Activated naive CD8-positive, alpha-beta T cell treated with anti-CD3 and anti-CD28 coated beads, Interleukin-2, amount 10 ng/mL, durations not matched to agents 7 days and 5 days (primary cell): Measurements from ENCODE around the gene SHISA7. TPM values are rescaled to one million over a fixed set of nuclear protein-coding genes. Genes with fewer than 3 reads are reported as not detected.
"Not testable (repeated sequence)": the region's sequence is repeated elsewhere in the genome, so short reads cannot be mapped to it uniquely, and the experiment has no call there.

Experiments
- ATAC-seq: fragments of 150-1000 bp; cut with Tn5 transposase; one replicate; pipeline ENCODE4 v1.10.0; 2021; ENCODE audit warnings: low read depth, moderate library complexity
- POLR2A ChIA-PET: fragments of 350-600 bp; sonication (Branson Sonifier 250); formaldehyde crosslinking; loops from one replicate; lab custom pipeline; 2021; ENCODE audit warnings: antibody characterized with exemption; lab: Charles Lee
- DNase-seq: peaks from one replicate; pipeline ENCODE4 v3.0.0; 2021
- H3K27ac Mint-ChIP-seq: one replicate; pipeline ENCODE4 v1.8.0; 2022; ENCODE audit warnings: mild to moderate bottlenecking, mixed read lengths
- H3K27me3 Mint-ChIP-seq: one replicate; pipeline ENCODE4 v1.8.0; 2022; ENCODE audit warnings: mild to moderate bottlenecking, moderate library complexity, mixed read lengths
- H3K36me3 Mint-ChIP-seq: one replicate; pipeline ENCODE4 v1.8.0; 2021; ENCODE audit warnings: mild to moderate bottlenecking, mixed read lengths
- H3K4me1 Mint-ChIP-seq: one replicate; pipeline ENCODE4 v1.8.0; 2021; ENCODE audit warnings: mixed read lengths
- H3K4me3 Mint-ChIP-seq: one replicate; pipeline ENCODE4 v1.8.0; 2022; ENCODE audit warnings: mild to moderate bottlenecking, moderate library complexity, mixed read lengths
- H3K9me3 Mint-ChIP-seq: one replicate; pipeline ENCODE4 v1.8.0; 2021; ENCODE audit warnings: mixed read lengths
- total RNA-seq, 2 experiments: library from RNA; stranded (reverse); gene quantifications; one replicate each; pipeline ENCODE4 v1.2.3, GENCODE V29; 2021

The SHISA7 gene
- total RNA-seq, 2 experiments from 2014 or later, result not detected

DNA sequence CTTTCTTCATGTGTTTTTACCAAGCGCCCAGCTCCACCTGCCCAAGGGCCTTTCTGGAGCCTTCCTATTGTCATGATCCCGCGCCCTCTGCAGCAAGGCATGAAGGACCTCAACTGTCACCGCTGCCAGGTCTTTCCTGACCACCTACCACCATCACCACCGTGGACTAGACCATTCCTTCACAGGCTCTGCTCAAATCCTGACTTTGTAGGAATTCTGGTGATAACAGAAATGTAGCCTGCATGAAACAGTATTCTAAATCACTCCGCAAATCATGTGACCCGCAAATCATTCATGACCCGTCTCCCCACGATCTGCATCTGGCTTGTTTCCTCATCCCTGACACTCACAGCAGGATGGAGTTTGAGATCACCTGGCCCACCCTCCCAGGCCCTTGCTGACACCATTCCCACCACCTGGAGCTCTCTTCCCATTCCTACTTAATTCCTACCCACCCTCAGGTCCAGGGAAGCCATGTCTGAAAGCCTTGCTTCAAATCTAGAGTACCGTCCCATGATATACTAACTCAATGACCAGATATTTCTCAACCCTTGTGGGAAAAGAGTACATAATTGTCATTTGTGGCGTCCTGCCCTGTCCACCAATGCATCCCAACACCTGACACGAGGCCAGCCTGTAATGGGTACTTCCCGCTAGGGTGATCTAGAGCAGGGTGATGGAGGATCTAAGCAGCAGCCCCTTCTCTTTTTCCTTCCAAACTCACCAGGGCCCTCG is 36.8 kb downstream of the SHISA7 start:
- peaks cover 46% of the 10 kb centered on the region for H3K36me3 Mint-ChIP-seq
- H3K9me3 Mint-ChIP-seq, result peaks cover 12% of the 10 kb centered on the region
- H3K27me3 Mint-ChIP-seq, result no peaks in the 10 kb centered on the region
- H3K27ac Mint-ChIP-seq, result peak overlapping the region; percentile 99
- POLR2A ChIA-PET, result interaction anchor here (1.0 to 12.9 kb wide), 9 partner anchors 15 to 151 kb away, joined by 3 to 211 read pairs (median 11); partner anchors contain the start of genes NAT14, RPL28, TMEM238 and ZNF628
- DNase-seq, result no peak
- no peak for ATAC-seq
- peak overlapping the region; percentile 95 for H3K4me3 Mint-ChIP-seq
- H3K4me1 Mint-ChIP-seq, result peaks cover 36% of the 10 kb centered on the region

DNA sequence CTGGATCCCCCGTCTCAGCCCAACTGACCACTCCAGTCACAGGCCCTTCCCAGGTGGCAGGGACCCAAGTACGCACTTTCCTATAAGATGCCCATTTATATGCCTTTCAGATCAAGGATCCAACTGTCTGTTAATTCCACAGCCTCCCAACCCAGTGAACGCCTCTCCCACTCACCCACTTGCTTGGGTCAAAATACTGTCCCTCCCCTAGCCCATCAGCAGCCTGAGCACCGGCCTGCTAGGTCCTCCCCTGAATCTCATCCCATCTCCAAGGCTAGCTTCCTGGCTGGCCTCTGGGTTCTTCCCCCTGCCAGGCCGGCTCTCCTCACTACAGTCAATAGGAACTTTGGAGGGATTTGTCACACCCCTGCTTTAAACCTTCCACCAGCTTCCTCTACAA is 37.5 kb downstream of the SHISA7 start:
- peaks cover 48% of the 10 kb centered on the region for H3K36me3 Mint-ChIP-seq
- peak overlapping the region; percentile 95 for H3K4me3 Mint-ChIP-seq
- POLR2A ChIA-PET, result interaction anchor here (1.5 to 12.9 kb wide), 5 partner anchors 15 to 151 kb away, joined by 3 to 211 read pairs (median 43); partner anchors contain the start of genes RPL28 and TMEM238
- peaks cover 11% of the 10 kb centered on the region for H3K9me3 Mint-ChIP-seq
- peak overlapping the region; percentile 99 for H3K27ac Mint-ChIP-seq
- H3K27me3 Mint-ChIP-seq, result no peaks in the 10 kb centered on the region
- ATAC-seq (no peak), DNase-seq (no peak)
- peaks cover 36% of the 10 kb centered on the region for H3K4me1 Mint-ChIP-seq

DNA sequence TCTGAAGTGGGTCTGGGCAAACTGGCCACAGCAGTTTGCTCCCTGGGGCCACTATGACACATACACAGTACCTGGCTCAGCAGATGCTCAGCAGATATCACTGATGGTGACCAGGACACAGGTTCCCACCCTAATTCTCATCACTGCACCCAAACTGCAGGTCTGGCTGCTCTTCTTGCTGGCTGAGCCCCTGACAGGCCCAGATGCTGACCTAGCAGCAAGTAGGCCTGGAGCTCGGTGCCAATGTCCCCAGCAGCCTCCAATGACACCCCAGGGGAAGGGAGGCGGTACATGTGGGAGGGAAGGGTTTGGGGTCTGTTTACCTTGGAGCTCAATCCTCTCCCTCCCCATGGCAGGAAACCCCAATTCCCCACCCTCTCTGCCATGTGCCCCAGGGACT is 40.6 kb downstream of the SHISA7 start:
- Mint-ChIP-seq H3K27ac (no peak overlapping the region), H3K36me3 (peaks cover 42% of the 10 kb centered on the region), H3K27me3 (no peaks in the 10 kb centered on the region), H3K4me1 (peaks cover 35% of the 10 kb centered on the region), H3K4me3 (no peak overlapping the region), H3K9me3 (no peaks in the 10 kb centered on the region)
- no peak for DNase-seq
- ATAC-seq, result no peak
- POLR2A ChIA-PET, result interaction anchor here (2.1 to 12.9 kb wide), 2 partner anchors 12 to 19 kb away, joined by 7 to 211 read pairs; partner anchors contain the start of genes RPL28 and TMEM238

DNA sequence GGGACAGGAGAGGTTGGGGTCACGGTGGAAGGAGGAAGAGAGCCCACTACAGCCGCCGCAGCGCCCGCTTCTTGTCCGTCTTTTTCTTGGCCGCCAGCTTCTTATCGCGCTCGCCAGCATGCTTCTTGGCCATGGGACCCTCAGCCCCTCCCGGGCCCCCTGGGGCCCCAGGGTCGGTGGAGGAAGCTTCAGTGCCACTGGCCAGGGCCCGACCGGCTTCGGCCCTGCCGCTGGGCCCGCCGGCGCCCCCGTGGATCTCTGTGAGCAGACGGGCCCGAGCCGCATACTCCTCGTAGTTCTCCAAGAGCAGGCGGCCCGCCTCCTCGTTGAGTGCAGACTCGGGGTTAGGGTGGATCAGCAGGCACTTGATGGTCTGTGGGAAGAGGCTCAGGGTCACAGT is 41.7 kb downstream of the SHISA7 start:
- not testable (repeated sequence) for H3K9me3 Mint-ChIP-seq, H3K27me3 Mint-ChIP-seq, ATAC-seq, H3K27ac Mint-ChIP-seq, DNase-seq, H3K4me3 Mint-ChIP-seq
- POLR2A ChIA-PET, result interaction anchor here (12.9 kb wide), 1 partner anchor 10 kb away, joined by 211 read pairs; the partner anchor contains the start of gene RPL28
- H3K36me3 Mint-ChIP-seq, result peaks cover 36% of the 10 kb centered on the region
- peaks cover 32% of the 10 kb centered on the region for H3K4me1 Mint-ChIP-seq

DNA sequence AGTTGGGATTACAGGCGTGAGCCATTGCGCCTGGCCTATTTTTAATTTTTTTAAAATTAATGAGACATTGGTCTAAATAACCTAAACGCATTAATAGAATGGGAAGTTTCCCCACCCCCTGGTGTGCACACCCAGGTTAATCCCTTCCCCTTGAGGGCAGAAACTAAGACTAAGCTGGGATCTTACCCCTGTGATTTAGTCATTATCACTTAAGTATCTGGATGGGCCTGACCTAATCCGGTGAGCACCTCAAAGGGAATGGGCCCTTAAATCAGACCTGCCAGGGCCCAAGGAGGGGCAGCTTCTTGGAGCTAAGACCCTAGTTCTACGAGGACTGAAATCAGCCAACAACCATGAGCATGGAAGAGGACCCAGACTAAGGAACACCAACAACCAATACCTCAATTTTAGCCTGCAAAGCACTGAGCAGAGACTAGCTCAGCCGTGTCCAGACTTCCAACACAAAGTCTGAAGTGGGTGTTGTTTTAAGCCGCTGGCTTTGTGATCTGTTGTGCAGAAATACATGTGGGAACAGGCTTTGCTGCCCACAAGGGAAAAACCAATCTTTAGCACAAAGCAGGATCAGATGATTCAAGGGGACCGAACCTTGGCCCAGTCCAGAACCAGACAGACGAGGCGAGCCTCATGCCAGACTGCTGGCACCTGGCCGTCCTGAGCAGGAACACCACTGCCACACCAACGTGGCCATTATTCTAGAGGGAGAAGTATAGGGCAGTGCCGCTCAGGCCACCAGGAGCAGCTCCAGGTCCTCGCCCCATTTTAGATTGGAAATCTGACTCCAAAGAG is 42.6 kb downstream of the SHISA7 start:
- Mint-ChIP-seq H3K9me3 (no peaks in the 10 kb centered on the region), H3K4me3 (no peak overlapping the region), H3K27ac (peak overlapping the region; percentile 54), H3K4me1 (peaks cover 23% of the 10 kb centered on the region), H3K36me3 (peaks cover 26% of the 10 kb centered on the region), H3K27me3 (no peaks in the 10 kb centered on the region)
- no peak for ATAC-seq
- DNase-seq, result no peak
- POLR2A ChIA-PET, result interaction anchor here (1.5 to 12.9 kb wide), 3 partner anchors 8 to 17 kb away, joined by 9 to 211 read pairs (median 10); partner anchors contain the start of genes RPL28 and TMEM238

DNA sequence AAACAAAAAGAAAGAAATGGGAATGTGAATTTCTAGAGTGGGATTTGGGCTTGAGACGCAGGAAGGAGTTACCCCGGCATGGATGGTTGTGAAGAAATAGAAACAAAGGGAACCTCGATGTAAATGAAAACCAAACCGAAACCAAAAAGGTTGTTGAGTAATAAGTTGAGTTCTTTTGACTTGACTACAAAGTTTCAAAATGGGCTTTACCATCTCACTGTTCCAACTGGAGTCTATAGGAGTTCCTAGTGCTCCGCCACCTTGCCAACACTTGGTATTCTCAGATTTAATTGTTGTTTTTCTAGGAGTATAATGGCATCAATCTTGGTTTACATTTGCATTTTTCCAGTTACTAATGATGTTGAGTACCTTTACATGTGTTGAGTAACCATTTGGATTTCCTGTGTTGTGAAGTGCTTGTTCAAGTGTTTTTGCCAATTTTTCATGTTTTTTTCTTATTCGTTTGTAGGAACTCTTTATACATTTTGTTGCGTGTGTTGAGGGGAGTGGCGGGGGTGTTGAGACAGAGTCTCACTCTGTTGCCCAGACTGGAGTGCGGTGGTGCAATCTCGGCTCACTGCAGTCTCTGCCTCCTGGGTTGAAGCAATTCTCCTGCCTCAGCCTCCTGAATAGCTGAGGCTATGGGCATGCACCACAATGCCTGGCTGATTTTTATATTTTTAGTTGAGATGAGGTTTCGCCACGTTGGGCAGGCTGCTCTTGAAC is 44.7 kb downstream of the SHISA7 start:
- Mint-ChIP-seq H3K27me3 (no peaks in the 10 kb centered on the region), H3K27ac (peak overlapping the region; percentile 37), H3K9me3 (no peaks in the 10 kb centered on the region), H3K4me3 (no peak overlapping the region), H3K4me1 (peaks cover 14% of the 10 kb centered on the region), H3K36me3 (peaks cover 17% of the 10 kb centered on the region)
- ATAC-seq, result no peak
- POLR2A ChIA-PET, result interaction anchor here (1.0 to 12.9 kb wide), 5 partner anchors 7 to 59 kb away, joined by 4 to 211 read pairs (median 9); partner anchors contain the start of genes KMT5C, RPL28, TMEM238 and UBE2S
- no peak for DNase-seq

DNA sequence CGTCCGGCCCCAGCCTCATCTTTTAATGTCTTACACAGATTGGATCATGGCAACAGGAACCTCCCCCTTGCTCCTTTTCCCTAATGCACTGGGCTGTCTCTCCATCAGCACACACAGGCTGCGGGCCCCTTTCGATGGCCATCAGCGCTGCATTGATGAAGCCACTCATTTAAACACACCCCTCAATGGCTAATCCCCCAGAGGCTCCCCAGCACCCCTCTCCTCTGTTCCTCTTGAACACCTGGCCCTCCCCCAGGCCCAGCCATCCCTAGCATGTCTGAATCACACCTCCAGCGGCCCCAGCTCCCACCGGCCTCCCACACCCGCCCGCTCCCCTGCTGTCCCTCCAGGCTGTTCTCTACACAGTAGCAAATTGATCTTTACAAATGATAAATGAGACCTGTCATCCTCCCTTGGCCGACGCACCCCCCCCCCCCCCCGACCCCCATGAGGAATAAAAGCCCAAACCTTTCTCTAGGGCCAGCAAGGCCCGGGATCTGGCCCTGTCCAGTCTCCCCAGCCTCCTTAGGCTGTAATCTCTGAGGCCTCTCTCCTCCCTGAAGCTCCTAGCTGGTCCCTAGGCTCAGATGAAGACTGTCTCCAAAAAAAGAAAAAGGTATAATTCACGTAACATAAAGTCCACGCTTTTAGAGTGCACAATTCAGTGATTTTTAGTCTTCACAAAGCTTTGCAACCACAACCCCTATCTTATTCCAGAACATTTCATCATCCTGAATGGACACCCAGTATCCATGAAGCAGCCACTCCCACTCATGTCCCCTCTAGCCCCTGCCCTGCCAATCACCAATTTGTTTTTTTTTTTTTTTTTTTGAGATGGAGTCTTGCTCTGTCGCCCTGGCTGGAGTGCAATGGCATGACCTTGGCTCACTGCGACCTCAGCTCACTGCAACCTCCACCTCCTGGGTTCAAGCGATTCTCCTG is 50.0 kb downstream of the SHISA7 start:
- peaks cover 16% of the 10 kb centered on the region for H3K4me1 Mint-ChIP-seq
- DNase-seq (no peak), ATAC-seq (no peak)
- no peaks in the 10 kb centered on the region for H3K9me3 Mint-ChIP-seq
- H3K27me3 Mint-ChIP-seq, result no peaks in the 10 kb centered on the region
- POLR2A ChIA-PET, result interaction anchor here (0.5 to 11.0 kb wide), 4 partner anchors 9 to 111 kb away, joined by 3 to 211 read pairs (median 4); partner anchors contain the start of genes TMEM238 and UBE2S
- H3K27ac Mint-ChIP-seq, result no peak overlapping the region
- peaks cover 10% of the 10 kb centered on the region for H3K36me3 Mint-ChIP-seq
- H3K4me3 Mint-ChIP-seq, result no peak overlapping the region

DNA sequence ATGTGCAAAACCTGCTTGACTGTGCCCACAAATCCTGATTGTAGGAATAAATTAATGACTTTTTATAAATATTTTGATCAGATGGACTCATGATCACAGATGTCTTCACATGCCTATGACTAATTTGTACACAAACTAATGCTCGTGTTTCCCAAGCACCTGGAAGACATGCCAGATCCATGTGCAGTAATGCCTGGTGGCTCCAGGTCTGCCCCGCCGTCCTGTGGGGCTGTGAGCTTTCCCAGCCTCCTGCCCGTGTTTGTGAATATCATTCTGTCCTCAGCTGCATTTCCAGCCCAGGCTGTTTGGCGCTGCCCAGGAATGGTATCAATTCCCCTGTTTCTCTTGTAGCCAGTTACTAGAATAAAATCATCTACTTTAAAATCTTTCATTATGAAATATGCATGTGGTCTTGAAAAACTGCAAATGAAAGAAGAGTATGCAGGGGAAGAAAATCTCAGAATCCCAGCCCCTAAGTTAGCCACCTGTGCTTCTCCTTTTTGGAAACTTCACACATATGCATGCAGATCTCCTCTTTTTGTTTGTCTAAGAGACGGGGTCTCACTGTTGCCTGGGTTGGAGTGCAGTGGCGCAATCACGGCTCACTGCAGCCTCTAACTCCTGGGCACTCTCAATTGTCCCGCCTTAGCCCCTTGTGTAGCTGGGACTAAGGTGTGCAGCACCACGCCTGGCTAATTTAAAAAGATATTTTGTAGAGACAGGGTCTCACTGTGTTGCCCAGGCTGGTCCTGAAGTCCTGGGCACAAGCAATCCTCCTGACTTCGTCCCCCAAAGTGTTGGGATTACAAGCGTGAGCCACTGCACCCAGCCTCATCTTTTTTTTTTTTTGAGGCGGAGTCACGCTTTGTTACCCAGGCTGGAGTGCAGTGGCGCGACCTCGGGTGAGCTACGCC is 51.1 kb downstream of the SHISA7 start:
- Mint-ChIP-seq H3K27me3 (no peaks in the 10 kb centered on the region), H3K4me1 (peaks cover 24% of the 10 kb centered on the region), H3K27ac (peak overlapping the region; percentile 22), H3K36me3 (peaks cover 21% of the 10 kb centered on the region), H3K9me3 (no peaks in the 10 kb centered on the region), H3K4me3 (no peak overlapping the region)
- ATAC-seq (no peak), DNase-seq (no peak)
- POLR2A ChIA-PET, result interaction anchor here (0.7 to 11.0 kb wide), 2 partner anchors 12 to 112 kb away, joined by 4 to 211 read pairs; partner anchors contain the start of gene UBE2S

DNA sequence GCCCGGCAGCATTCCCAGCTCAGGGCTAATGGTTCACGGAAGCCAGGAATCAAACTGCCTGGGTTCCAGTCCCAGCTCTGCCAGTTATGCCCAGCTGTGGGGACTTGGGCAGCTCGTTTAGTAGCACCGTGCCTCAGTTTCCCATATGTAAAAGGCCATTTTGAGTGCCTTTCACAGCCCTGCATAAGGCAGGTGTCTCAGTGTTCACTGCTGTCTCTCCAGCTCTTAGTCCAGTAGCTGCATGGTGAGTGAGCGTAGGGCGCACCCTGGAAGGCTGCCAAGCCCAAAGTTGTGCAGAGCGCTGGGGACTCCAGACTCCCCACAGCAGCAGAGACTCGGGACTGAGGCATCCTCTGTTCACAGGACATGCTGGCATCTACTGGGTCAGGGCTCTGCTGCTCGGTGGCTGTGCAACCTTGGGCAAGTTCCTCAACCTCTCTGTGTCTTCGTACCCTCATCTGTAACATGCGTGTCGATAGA is 51.9 kb downstream of the SHISA7 start:
- DNase-seq, result no peak
- H3K27me3 Mint-ChIP-seq, result no peaks in the 10 kb centered on the region
- H3K4me1 Mint-ChIP-seq, result peaks cover 28% of the 10 kb centered on the region
- peaks cover 28% of the 10 kb centered on the region for H3K36me3 Mint-ChIP-seq
- no peak overlapping the region for H3K27ac Mint-ChIP-seq
- ATAC-seq, result no peak
- H3K9me3 Mint-ChIP-seq, result no peaks in the 10 kb centered on the region
- POLR2A ChIA-PET, result interaction anchor here (0.6 to 11.0 kb wide), 3 partner anchors 12 to 454 kb away, joined by 3 to 211 read pairs (median 6); partner anchors contain the start of genes UBE2S and ZNF628
- no peak overlapping the region for H3K4me3 Mint-ChIP-seq

DNA sequence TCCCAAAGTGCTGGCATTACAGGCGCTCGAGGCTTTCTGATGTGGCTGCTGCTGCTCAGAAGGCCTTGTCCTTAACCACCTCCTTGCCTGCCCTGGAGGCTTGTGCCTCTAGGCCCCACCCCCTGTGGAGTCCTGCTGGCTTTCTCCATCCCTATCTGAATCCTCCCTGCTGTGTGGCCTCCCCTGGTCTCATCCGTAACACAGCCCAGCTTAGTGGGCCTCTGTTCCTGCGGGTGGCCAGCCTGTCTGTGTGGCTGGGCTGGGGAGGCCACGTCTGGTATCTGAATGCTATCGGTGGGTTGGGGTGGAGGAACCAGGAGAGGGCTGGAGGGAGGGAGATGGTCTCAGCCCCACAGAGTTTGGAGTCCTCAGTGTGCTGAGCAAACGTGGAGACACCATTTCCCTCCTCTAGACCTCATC is 52.6 kb downstream of the SHISA7 start:
- Mint-ChIP-seq H3K4me1 (peaks cover 28% of the 10 kb centered on the region), H3K27ac (no peak overlapping the region), H3K36me3 (peaks cover 34% of the 10 kb centered on the region), H3K9me3 (no peaks in the 10 kb centered on the region), H3K4me3 (no peak overlapping the region), H3K27me3 (no peaks in the 10 kb centered on the region)
- DNase-seq (no peak), ATAC-seq (no peak)
- POLR2A ChIA-PET, result interaction anchor here (0.6 to 11.0 kb wide), 4 partner anchors 13 to 453 kb away, joined by 3 to 211 read pairs (median 12); partner anchors contain the start of genes UBE2S and ZNF628
